Measurements from ENCODE around the gene PIGS. TPM values are rescaled to one million over a fixed set of nuclear protein-coding genes. Genes with fewer than 3 reads are reported as not detected.

Gene PIGS
- total and polyA plus RNA-seq, 2 of the 13 experiments (the other 11 are each of a cell fraction or from before 2014, with no cell fraction given) = 31.7 to 42.6 TPM

GRCh38 chr17:28580959-28581358 is 9.6 kb upstream of the PIGS start:
- Histone ChIP-seq H3K79me2 (ENCODE audit: insufficient read depth, low read length) (no peaks in the 10 kb centered on the region), H3K9ac (ENCODE audit: insufficient read depth, low read depth, low read length) (no peak overlapping the region), H3K4me3 (replicated peaks in 1 of 3; ENCODE audit: insufficient read depth in 1 of 3, low read depth in 2 of 3, low read length in 3 of 3) (no peak overlapping the region), H3K4me2 (ENCODE audit: low read depth, low read length) (no peak overlapping the region), H3K9me3 (ENCODE audit: low read length) (no peaks in the 10 kb centered on the region), H3K27me3 (ENCODE audit: control insufficient read depth in 1 of 2, insufficient read depth in 2 of 2, low read length in 2 of 2) (no peaks in the 10 kb centered on the region), H3K27ac (ENCODE audit: extremely low read length, insufficient read depth, low read length) (no peak overlapping the region), H4K20me1 (ENCODE audit: insufficient read depth, low read length) (no peaks in the 10 kb centered on the region), H3K4me1 (ENCODE audit: insufficient read depth, low read length) (peaks cover 12% of the 10 kb centered on the region), H2AFZ (ENCODE audit: low read length) (no peak overlapping the region), H3K36me3 (replicated peaks in 1 of 2; ENCODE audit: control insufficient read depth in 1 of 2, insufficient read depth in 2 of 2, low read length in 2 of 2) (peaks cover 45 to 80% of the 10 kb centered on the region in 2 experiments)
- BruUV-seq (replicated peaks) = no TSS peak
- ATAC-seq = no peak
- TF ChIP-seq HOMEZ (CRISPR knock-in tag; IDR thresholded peaks at IDR 0.05; ENCODE audit: low read depth) = no peak
- TF ChIP-seq HNRNPUL1 (IDR thresholded peaks at IDR 0.05; ENCODE audit: low read depth, low read length) = no peak
- no peak for TF ChIP-seq ZBTB40 (IDR thresholded peaks at IDR 0.05)
- 0 out of 2 replicates have a peak, but pooled peaks have one; percentile 39 for TF ChIP-seq ZBTB40 (CRISPR knock-in tag; IDR thresholded peaks at IDR 0.05)
- TF ChIP-seq FOXP1 (IDR thresholded peaks at IDR 0.05) = no peak
- no peak for TF ChIP-seq FOXP1 (CRISPR knock-in tag; IDR thresholded peaks at IDR 0.05)
- intact Hi-C loops (cut with micrococcal nuclease; ENCODE audit: unreplicated experiment) = no loop called here
- ChIA-PET CTCF (ENCODE audit: low intra/inter-chr PET ratio, low total read pairs) (no interaction called here), POLR2A (no interaction called here)
- in situ Hi-C loops (cut with HindIII; ENCODE audit: extremely low pct_ligation_motif_present, low pct_unique_long_range_greater_than_20kb) = no loop called here
- no peak for FAIRE-seq
- 93% methylated on average over 3 of the region's 3 CpGs for WGBS (ENCODE audit: low lambda C conversion rate)
- no peak for DNase-seq (ENCODE audit: low spot score)
